Gastroesophageal sphincter (tissue), 3 donors: Measurements from ENCODE around the gene ADH5.

Experiments used
- CTCF ChIP-seq, 4 experiments: fragments of 200-600 bp in 2 of 4; fragments of 450-650 bp in 2 of 4; sonication (generic) in 1 of 4; IDR thresholded peaks; one replicate each; pipeline ENCODE4 v1.5.1; 2017 to 2019; ENCODE audit warnings: antibody characterized with exemption in 4 of 4, mild to moderate bottlenecking in 2 of 4, moderate library complexity in 2 of 4
- EP300 ChIP-seq: sonication (generic); formaldehyde crosslinking; IDR thresholded peaks from one replicate; pipeline ENCODE4 v1.6.1; 2017; ENCODE audit warnings: antibody characterized with exemption, mild to moderate bottlenecking
- POLR2A ChIP-seq, 2 donors: fragments of 450-650 bp; IDR thresholded peaks; one replicate each; pipeline ENCODE4 v1.6.1; 2017; ENCODE audit warnings: antibody characterized with exemption in 2 of 2, mild to moderate bottlenecking in 2 of 2, moderate library complexity in 1 of 2

- TF ChIP-seq POLR2A (IDR thresholded peaks at IDR 0.05) (no peak), CTCF (IDR thresholded peaks at IDR 0.05) (no peak), EP300 (no peak)
These were observed 13.8 kb downstream of the ADH5 start for GRCh38 chr4:99074816-99075215.
